C4-2B (cell line): Measurements from ENCODE around the gene KCNK13.

Experiments
- CTCF ChIP-seq: fragments of 450-650 bp; conservative IDR thresholded peaks from 2 replicates; pipeline ENCODE4 v1.5.1; 2017; ENCODE audit warnings: mild to moderate bottlenecking
- ZFX ChIP-seq: fragments of 450-650 bp; IDR thresholded peaks from 2 replicates; pipeline ENCODE4 v1.6.1; 2017

GRCh38 chr14:90153429-90153828 lies 91.6 kb downstream of the KCNK13 start:
- TF ChIP-seq CTCF, result no peak
- no peak for TF ChIP-seq ZFX
